HG03039 (cell line): ENCODE measurements around the gene NLRC3.
"Not testable (repeated sequence)": the region's sequence is repeated elsewhere in the genome, so short reads cannot be mapped to it uniquely, and the experiment has no call there.

Experiments used
- ATAC-seq: cut with Tn5 transposase; IDR thresholded peaks from one replicate; pipeline ENCODE4 v1.9.1; 2021; ENCODE audit warnings: mild to moderate bottlenecking, moderate library complexity; ENCODE audit not compliant: unreplicated experiment

Gene NLRC3

GRCh38 chr16:3550851-3551847 lies 26.1 kb downstream of the NLRC3 start:
- no peak for ATAC-seq

DNA sequence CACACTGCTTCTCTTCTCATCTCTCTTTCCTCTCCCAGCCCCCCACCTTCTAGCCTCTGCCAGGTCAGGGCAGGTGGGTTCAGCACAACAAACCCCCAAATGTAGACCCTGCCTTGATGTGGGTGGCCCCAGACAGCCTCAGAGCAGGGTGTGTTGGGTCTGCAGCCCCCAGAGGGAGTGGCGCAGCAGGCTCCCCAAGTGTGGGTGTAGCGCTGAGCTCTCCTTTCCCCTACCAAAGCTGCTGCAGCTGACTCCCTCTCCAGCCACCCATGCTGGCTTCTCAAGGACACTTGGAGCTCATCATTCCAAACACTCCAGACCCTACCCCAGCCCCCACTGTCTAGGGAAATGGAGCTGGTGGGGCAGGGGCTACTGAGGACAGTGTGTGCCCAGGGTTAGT lies 27.3 kb downstream of the NLRC3 start:
- no peak for ATAC-seq

DNA sequence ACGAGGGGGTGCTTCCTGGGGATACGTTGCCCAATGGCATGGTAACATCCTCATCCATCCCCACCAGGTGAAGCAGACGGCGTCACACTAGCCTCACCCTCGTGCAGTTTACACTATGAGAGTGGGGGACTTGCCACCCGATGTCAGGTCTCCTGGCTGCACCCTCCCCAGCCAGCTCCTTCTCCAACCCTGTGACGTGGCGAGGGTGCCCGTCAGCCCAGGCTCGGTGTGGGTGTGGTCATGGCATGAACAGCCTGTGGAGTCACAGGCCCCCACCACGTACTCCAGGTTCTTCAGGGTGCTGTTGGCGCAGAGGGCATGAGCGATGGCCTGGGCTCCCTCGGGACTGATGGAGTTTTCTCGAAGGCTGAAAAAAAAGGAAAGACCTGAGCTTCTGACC lies 28.3 kb downstream of the NLRC3 start:
- ATAC-seq = no peak

DNA sequence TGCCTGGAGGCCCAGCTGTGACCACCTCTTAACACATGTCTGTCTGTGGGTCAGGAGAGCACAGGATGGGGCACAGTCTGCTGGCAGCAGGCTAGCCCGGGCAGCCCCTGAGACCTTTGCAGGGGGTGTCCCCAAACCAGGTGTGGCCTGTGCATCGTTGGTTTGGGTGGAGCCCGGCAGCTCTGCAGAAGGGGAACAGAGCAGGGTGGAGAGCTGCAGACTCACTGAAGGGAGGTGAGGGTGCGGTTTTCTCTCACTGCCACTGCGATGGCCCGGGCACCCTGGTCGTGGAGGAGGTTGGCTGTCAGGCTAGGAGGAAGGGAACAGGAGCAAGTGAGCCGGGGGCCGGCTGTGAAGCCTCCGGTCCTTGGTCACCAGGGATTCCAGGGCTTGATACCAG lies 28.8 kb downstream of the NLRC3 start:
- no peak for ATAC-seq

DNA sequence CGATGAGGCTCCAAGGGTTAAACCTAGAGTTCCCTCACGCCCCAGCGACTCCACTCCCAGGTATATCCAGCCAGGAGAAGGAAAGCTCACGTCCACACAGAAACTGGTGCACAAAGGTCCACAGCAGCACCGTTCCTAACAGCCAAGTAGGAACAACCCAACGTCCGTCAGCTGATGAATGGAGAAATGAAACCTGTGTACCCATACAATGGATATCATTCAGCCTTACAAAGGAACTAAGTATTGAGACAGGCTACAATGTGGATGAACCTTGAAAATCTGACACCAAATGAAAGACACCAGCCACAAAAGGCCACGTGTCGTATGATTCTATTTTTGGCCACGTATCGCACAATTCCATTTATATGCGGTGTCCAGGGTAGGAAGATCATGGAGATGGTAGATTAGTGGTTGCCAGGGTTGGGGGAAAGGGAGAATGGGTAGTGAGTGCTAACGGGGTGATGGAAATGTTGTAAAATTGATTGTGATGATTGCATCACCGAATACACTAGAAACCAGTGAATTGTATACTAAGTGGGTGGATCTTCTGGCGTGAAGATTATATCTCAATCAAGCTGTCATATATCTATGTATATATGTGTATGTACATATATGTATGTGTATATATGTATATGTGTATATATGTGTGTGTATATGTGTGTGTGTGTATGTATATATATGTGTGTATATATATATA lies 30.1 kb downstream of the NLRC3 start:
- no peak for ATAC-seq

GRCh38 chr16:3542601-3543373 lies 34.4 kb downstream of the NLRC3 start:
- ATAC-seq = no peak

DNA sequence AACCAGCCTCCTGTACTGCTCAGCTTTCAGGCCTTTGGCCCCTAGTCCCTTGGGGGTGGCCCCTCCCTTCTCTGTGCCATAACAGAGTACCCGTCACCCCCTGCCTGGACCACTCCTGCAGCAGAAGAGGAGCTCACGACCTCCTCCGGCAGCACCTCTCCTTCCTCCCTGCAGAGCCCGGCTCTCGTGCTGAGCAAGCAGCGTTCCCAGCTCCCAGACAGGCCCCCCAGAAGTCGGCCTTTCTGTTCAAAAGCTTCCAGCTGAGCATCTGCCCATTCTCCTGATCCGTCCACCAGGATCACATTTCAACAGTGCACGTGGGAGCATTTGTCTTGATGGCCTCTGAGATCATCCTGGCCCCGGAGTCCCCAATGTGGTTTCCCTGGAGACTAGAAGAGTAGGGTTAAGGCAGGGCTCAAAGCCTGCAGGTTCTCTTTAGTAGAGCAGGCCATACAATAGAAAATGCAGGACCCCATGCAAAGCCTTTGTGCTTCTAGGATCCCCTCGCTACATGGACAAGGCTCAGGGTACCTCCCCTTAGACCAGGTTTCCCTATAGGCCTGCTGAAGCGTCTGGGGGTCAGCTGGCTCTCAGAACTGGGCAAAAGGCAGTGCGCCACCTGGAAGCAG lies 35.6 kb downstream of the NLRC3 start:
- no peak for ATAC-seq

DNA sequence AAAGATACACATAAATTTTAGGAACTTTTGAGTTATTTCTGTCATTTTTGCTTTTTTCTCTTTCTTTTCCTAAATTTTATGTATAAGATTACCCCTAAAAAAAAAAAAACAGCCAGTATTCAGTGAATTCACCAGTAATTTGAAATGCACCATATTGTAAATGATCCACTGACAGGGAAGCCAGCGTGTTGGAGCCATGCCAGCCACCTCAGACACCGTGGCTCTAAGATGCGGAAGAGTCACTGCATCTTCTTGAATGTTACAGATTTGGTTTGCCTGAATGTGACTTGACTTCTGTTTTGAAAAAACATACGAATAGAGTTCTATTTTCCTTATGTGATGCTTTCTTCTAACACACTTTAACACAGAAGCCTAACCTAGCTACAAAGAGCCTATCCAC lies 39.0 kb downstream of the NLRC3 start:
- no peak for ATAC-seq

- ATAC-seq = no peak
These were observed 40.4 kb downstream of the NLRC3 start for GRCh38 chr16:3536851-3537250.

DNA sequence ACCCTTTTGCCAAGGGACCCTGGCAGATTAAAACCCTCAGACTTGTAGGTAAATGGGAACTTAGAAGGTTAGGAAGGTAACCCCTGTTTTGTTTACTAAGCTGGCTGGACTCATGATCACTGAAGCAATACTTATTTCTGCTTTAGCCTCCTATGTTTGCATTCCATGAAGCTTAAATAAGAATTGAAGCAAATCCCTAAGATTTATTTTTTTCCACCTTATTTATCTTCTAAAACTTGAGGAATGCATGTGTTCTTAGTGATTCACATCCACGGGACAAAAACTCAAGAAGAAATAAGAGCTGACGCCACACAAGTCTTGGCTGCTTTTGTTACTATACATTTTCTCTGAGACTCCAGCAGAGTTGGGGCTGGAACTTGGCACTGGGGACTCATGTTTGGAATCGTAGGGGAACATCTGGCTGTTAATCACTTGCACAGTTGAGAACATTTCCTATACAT lies 40.9 kb downstream of the NLRC3 start:
- ATAC-seq = no peak

DNA sequence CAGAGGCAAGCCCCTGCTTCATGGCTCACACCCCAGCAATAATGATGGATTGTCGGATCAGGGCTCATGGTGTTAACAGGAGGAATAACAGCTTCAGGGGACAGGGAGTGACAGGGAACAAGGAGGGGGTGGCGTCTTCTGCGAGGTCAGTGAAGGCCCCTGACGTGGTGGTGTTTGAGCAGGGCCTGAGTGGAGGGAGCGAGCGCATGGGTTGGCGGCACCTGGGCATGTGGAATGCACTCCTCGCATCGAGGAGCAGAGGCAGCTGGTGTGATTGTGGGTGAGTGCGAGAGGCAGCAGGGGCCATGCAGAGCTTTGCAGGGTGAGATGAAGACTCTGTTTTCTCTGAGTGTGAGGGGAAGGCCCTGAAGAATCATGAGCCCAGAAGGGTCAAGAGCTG lies 43.1 kb downstream of the NLRC3 start:
- no peak for ATAC-seq

DNA sequence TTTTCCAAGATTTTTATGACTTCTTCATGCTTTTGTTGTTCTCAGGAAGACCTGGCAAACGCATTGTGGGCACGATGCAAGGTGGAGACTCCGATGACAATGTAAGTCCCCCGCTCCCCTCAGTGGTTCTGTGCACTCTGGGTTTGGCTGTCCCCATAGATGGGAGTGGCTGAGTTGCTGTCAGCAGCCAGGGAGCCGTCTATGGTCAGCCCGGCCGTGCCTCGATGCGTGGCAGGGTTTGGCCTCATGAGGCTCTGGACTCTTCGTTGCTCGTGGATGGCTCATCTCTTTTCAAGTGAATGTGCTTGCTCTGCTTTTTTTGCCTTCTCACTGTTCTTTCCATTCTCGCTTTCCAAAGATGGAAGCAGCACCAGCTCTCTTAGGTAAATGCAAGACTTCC lies 44.5 kb downstream of the NLRC3 start:
- ATAC-seq = no peak

DNA sequence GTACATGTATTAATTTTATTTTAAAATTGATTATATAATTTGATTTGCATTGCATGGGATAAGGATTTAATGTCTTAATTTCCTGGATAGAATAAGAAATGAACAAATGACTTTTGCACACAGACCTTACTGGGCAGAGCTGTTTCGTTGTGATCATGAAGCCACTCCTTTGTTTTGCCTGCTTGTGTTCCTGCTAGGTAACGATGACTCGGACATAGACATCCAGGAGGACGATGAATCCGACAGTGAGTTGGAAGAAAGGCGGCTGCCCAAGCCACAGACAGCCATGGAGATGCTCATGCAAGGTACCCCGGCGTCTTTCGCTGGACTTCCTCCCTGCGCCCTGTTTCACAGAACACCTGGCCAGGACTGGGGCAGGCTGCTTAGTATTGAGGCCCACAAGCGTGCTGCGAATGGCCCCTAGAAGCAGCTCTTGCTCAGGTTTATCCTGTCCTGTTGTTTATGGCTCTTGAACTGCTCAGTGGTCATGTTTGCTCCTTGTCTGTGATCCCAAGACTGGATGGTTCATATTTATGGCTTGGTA lies 46.8 kb downstream of the NLRC3 start:
- no peak for ATAC-seq

- ATAC-seq = no peak
These were observed 48.0 kb downstream of the NLRC3 start for GRCh38 chr16:3529175-3529574.

- no peak for ATAC-seq
These were observed 48.8 kb downstream of the NLRC3 start for GRCh38 chr16:3528406-3528805.

GRCh38 chr16:3527216-3527829 lies 49.9 kb downstream of the NLRC3 start:
- not testable (repeated sequence) for ATAC-seq

DNA sequence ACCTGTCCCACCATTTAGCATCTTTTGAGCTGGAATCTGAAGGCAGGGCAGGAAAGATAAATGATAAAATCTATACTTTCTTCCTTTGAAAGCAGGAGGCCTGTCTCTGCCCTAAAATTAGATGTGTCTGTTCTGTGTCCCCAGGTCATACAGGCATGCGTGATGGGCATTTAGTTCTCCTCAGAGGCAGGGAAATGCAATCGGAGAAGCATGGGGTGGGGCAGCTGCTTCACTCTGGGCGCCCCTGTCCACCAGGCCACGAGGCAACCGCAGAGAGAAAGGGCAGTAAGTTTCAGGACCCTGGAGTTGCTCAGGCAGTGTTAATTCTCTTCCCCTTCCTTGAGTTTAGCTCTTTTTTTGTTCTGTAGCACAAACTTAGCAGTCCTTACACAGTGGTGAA lies 51.3 kb downstream of the NLRC3 start:
- no peak for ATAC-seq

GRCh38 chr16:3523281-3523680 lies 53.9 kb downstream of the NLRC3 start:
- no peak for ATAC-seq

GRCh38 chr16:3520841-3521240 lies 56.4 kb downstream of the NLRC3 start:
- ATAC-seq = no peak

- no peak for ATAC-seq
These were observed 56.8 kb downstream of the NLRC3 start for GRCh38 chr16:3520413-3520812.
